Prostate gland (tissue), 2 donors: ENCODE data around the gene RPL27A. TPM values are rescaled to one million over a fixed set of nuclear protein-coding genes. Genes with fewer than 3 reads are reported as not detected.

Experiments used
- DNase-seq: peaks from one replicate; pipeline ENCODE4 v3.0.0-alpha.2; 2019; ENCODE audit warnings: low spot score
- H3K27ac ChIP-seq, 2 donors: fragments of 200-600 bp; sonication (generic); 2 replicates each; pipeline ENCODE4 v1.5.1; 2017 to 2019
- H3K27me3 ChIP-seq: fragments of 200-600 bp; sonication (generic); replicated peaks from 2 replicates; pipeline ENCODE4 v1.5.1; 2019; ENCODE audit not compliant: insufficient read depth
- H3K36me3 ChIP-seq, 2 donors: fragments of 200-600 bp; sonication (generic); 1 replicate in 1 of 2; 2 replicates in 1 of 2; pipeline versions ENCODE4 v1.5.1 to v1.8.1; 2017 to 2019
- H3K4me1 ChIP-seq: fragments of 200-600 bp; sonication (generic); replicated peaks from 2 replicates; pipeline ENCODE4 v1.5.1; 2019
- H3K4me3 ChIP-seq, 2 donors: fragments of 200-600 bp; sonication (generic); 2 replicates each; pipeline ENCODE4 v1.5.1; 2017 to 2019
- H3K9me3 ChIP-seq: fragments of 200-600 bp; sonication (generic); 2 replicates; pipeline ENCODE4 v1.5.1; 2017
- POLR2A ChIP-seq: fragments of 450-650 bp; IDR thresholded peaks from one replicate; pipeline ENCODE4 v1.6.1; 2016; ENCODE audit warnings: antibody characterized with exemption, mild to moderate bottlenecking
- POLR2AphosphoS5 ChIP-seq: sonication (generic); formaldehyde crosslinking; IDR thresholded peaks from one replicate; pipeline ENCODE4 v1.6.1; 2017; ENCODE audit warnings: antibody characterized with exemption
- WGBS: methylation state at CpG from one replicate; pipeline ENCODE4 v1.1.5; 2018; 5-methylcytosine and 5-hydroxymethylcytosine counted together
- intact Hi-C: fragments of 100-400 bp; cut with DNase I; formaldehyde crosslinking; loops from one replicate; pipeline ENCODE4 v1.14.2; 2022
- total RNA-seq, 2 donors: library from RNA; depleted of rRNA; stranded (reverse); fragments of >200 nt; gene quantifications; one replicate each; pipeline ENCODE4 v1.1.0, GENCODE V29; 2016
- TF ChIP-seq, protein P1 (sequence below), 4 experiments: fragments of 200-600 bp in 2 of 4; fragments of 450-650 bp in 2 of 4; sonication (generic) in 2 of 4; IDR thresholded peaks; 1 replicate in 3 of 4; 2 replicates in 1 of 4; pipeline ENCODE4 v1.5.1; 2016 to 2019; ENCODE audit warnings: antibody characterized with exemption in 4 of 4, mild to moderate bottlenecking in 2 of 4, moderate library complexity in 2 of 4

RPL27A gene
- total RNA-seq, 2 donors from 2014 or later, result 693 to 1,360 TPM

DNA sequence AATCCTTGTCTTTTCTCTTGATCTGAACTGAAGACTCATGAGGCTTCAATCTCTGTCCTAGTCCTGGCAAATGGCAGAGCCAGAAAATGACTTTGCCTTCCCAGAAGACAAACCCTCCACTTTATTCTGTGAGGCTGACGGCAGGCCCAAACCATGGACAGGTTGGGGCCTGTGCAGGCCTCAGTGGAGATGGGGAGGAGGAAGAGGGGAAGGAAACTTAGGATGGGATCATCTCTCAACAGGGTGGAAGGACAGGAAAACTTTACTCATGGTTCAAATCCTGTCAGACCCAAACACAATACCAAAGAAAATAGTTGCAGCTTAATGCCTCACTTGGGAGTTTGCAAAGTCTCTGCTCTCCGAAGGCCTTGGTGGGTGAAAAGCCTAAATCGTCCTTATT lies 9.8 kb downstream of the RPL27A start:
- H3K27ac ChIP-seq, result no peak overlapping the region
- peaks cover 0 to 5% of the 10 kb centered on the region in 2 donors for H3K36me3 ChIP-seq
- DNase-seq, result no peak
- H3K27me3 ChIP-seq, result no peaks in the 10 kb centered on the region
- H3K9me3 ChIP-seq, result no peaks in the 10 kb centered on the region
- TF ChIP-seq POLR2AphosphoS5, result no peak
- TF ChIP-seq, protein P1, sequence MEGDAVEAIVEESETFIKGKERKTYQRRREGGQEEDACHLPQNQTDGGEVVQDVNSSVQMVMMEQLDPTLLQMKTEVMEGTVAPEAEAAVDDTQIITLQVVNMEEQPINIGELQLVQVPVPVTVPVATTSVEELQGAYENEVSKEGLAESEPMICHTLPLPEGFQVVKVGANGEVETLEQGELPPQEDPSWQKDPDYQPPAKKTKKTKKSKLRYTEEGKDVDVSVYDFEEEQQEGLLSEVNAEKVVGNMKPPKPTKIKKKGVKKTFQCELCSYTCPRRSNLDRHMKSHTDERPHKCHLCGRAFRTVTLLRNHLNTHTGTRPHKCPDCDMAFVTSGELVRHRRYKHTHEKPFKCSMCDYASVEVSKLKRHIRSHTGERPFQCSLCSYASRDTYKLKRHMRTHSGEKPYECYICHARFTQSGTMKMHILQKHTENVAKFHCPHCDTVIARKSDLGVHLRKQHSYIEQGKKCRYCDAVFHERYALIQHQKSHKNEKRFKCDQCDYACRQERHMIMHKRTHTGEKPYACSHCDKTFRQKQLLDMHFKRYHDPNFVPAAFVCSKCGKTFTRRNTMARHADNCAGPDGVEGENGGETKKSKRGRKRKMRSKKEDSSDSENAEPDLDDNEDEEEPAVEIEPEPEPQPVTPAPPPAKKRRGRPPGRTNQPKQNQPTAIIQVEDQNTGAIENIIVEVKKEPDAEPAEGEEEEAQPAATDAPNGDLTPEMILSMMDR (IDR thresholded peaks at IDR 0.05), result no peak
- TF ChIP-seq POLR2A, result no peak
- no peak overlapping the region for H3K4me3 ChIP-seq
- no peaks in the 10 kb centered on the region for H3K4me1 ChIP-seq
- WGBS, result 53% methylated on average over 3 of the region's 3 CpGs
- intact Hi-C loops, result no loop called here

DNA sequence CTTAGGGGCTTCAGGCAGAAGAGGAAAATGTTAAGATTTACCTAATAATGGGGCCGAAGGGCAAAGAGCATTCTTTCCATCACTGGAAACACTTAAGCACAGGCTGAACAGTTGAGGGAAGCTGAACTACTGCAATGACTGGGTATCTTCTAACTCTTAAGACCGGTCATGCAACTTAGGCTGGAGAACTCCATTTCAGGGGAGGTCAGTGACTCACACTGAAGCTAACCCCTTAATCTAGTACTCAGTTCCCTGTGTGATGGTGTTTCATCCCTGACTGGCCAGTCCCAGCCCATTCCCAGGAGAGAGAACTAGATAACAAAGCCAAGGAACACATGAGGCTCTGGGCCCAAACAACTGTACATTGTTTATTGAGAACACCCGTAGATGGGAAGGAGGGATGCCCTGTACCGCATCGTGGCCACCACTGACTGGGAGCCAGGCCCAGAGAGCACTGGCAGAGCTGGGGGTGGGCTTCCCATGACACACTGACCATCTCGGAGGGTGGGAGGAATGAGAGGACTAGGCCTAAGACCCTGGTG lies 10.5 kb downstream of the RPL27A start:
- TF ChIP-seq POLR2A (no peak), POLR2AphosphoS5 (no peak)
- TF ChIP-seq, protein P1 (IDR thresholded peaks at IDR 0.05), result no peak
- H3K36me3 ChIP-seq, result peaks cover 0 to 5% of the 10 kb centered on the region in 2 donors
- H3K9me3 ChIP-seq, result no peaks in the 10 kb centered on the region
- no peak overlapping the region for H3K4me3 ChIP-seq
- intact Hi-C loops, result no loop called here
- no peak overlapping the region for H3K27ac ChIP-seq
- no peak for DNase-seq
- H3K4me1 ChIP-seq, result no peaks in the 10 kb centered on the region
- 78% methylated on average over 6 of the region's 6 CpGs for WGBS
- no peaks in the 10 kb centered on the region for H3K27me3 ChIP-seq

GRCh38 chr11:8693555-8693954 lies 11.0 kb downstream of the RPL27A start:
- DNase-seq, result no peak
- whole genome bisulfite sequencing, result 83% methylated on average over 7 of the region's 7 CpGs
- H3K9me3 ChIP-seq, result no peaks in the 10 kb centered on the region
- H3K4me1 ChIP-seq, result no peaks in the 10 kb centered on the region
- no peaks in the 10 kb centered on the region for H3K27me3 ChIP-seq
- peaks cover 0 to 9% of the 10 kb centered on the region in 2 donors for H3K36me3 ChIP-seq
- TF ChIP-seq, protein P1 (IDR thresholded peaks at IDR 0.05), result no peak
- TF ChIP-seq POLR2A, result no peak
- TF ChIP-seq POLR2AphosphoS5, result no peak
- intact Hi-C loops, result no loop called here
- no peak overlapping the region for H3K27ac ChIP-seq
- H3K4me3 ChIP-seq, result no peak overlapping the region

- intact Hi-C loops, result no loop called here
- Histone ChIP-seq H3K27ac (no peak overlapping the region), H3K4me3 (no peak overlapping the region), H3K9me3 (no peaks in the 10 kb centered on the region), H3K4me1 (no peaks in the 10 kb centered on the region), H3K27me3 (no peaks in the 10 kb centered on the region), H3K36me3 (peaks cover 0 to 9% of the 10 kb centered on the region in 2 donors)
- DNase-seq, result no peak
- TF ChIP-seq, protein P1 (IDR thresholded peaks at IDR 0.05), result no peak
- TF ChIP-seq POLR2AphosphoS5 (no peak), POLR2A (no peak)
- WGBS, result 74% methylated on average over 5 of the region's 5 CpGs
These were observed 11.5 kb downstream of the RPL27A start for GRCh38 chr11:8694137-8694536.

DNA sequence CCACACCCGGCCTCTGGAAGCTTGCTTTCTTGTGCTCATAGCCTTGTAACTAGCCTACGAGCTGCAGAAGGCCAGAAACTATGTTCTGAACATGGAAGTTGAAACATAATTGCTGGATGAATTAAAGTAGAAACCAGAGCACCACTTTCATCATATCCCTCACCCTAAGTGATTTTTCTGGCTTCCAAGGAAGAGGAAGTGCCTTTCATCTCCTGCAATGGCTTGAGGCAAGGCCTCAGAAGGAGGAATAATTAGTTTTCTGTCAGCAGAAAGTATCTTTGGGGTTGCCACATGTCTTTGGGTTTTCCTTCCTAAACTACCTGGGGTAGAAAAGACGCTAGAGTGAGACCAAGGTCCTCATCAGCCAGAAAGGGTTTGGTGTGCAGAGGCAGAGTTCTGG lies 14.5 kb downstream of the RPL27A start:
- no peak for DNase-seq
- Histone ChIP-seq H3K4me3 (no peak overlapping the region), H3K27me3 (no peaks in the 10 kb centered on the region), H3K4me1 (no peaks in the 10 kb centered on the region), H3K36me3 (peaks cover 0 to 9% of the 10 kb centered on the region in 2 donors), H3K27ac (no peak overlapping the region), H3K9me3 (no peaks in the 10 kb centered on the region)
- intact Hi-C loops, result no loop called here
- TF ChIP-seq POLR2A (no peak), POLR2AphosphoS5 (no peak)
- TF ChIP-seq, protein P1 (IDR thresholded peaks at IDR 0.05), result no peak
- WGBS, result 92% methylated on average over 3 of the region's 3 CpGs
